Gastrocnemius medialis (tissue), 4 donors: ENCODE data around the gene ARID1B.

Source experiments
- CTCF ChIP-seq, 5 experiments: fragments of 450-650 bp in 3 of 5; fragments of 200-600 bp in 2 of 5; sonication (generic) in 2 of 5; IDR thresholded peaks in 4 of 5; conservative IDR thresholded peaks in 1 of 5; 1 replicate in 4 of 5; 2 replicates in 1 of 5; pipeline ENCODE4 v1.5.1; 2016 to 2019; ENCODE audit warnings: antibody characterized with exemption in 5 of 5, mild to moderate bottlenecking in 3 of 5, moderate library complexity in 3 of 5
- POLR2A ChIP-seq, 2 donors: fragments of 450-650 bp; IDR thresholded peaks; one replicate each; pipeline ENCODE4 v1.6.1; 2017; ENCODE audit warnings: antibody characterized with exemption in 2 of 2, mild to moderate bottlenecking in 2 of 2, moderate library complexity in 2 of 2

- no peak for TF ChIP-seq CTCF (IDR thresholded peaks at IDR 0.05 in 4 of 5, conservative IDR thresholded peaks at IDR 0.05 in 1 of 5)
- no peak for TF ChIP-seq POLR2A (IDR thresholded peaks at IDR 0.05)
Measured at GRCh38 chr6:157233156-157233555, 456.0 kb downstream of the ARID1B start.
